Spleen (tissue), 11 donors: ENCODE measurements around the gene CYFIP2. TPM values are rescaled to one million over a fixed set of nuclear protein-coding genes. Genes with fewer than 3 reads are reported as not detected.

Experiments used
- DNase-seq: peaks from one replicate; pipeline ENCODE4 v3.0.0-alpha.2; 2020
- H3K27ac ChIP-seq, 8 donors: fragments of 200-600 bp; sonication (generic) in 7 of 8; 1 replicate in 4 of 8; 2 replicates in 4 of 8; pipeline versions ENCODE4 v1.5.0 to v1.8.0; 2016 to 2021; ENCODE audit warnings: inconsistent platforms in 4 of 8, mild to moderate bottlenecking in 4 of 8, moderate library complexity in 1 of 8
- H3K27me3 ChIP-seq, 7 donors: fragments of 200-600 bp; sonication (generic) in 6 of 7; replicated peaks in 1 of 7; 1 replicate in 4 of 7; 2 replicates in 3 of 7; pipeline versions ENCODE4 v1.5.0 to v1.8.0; 2016 to 2021; ENCODE audit warnings: inconsistent platforms in 3 of 7, mild to moderate bottlenecking in 1 of 7
- H3K36me3 ChIP-seq, 6 donors: fragments of 200-600 bp; sonication (generic) in 5 of 6; 1 replicate in 4 of 6; 2 replicates in 2 of 6; pipeline versions ENCODE4 v1.5.0 to v1.8.0; 2016 to 2021; ENCODE audit warnings: inconsistent platforms in 2 of 6
- H3K4me1 ChIP-seq, 6 donors: fragments of 200-600 bp; sonication (generic) in 5 of 6; 1 replicate in 3 of 6; 2 replicates in 3 of 6; pipeline versions ENCODE4 v1.5.0 to v1.8.0; 2016 to 2021; ENCODE audit warnings: inconsistent platforms in 3 of 6
- H3K4me3 ChIP-seq, 8 donors: fragments of 200-600 bp; sonication (generic) in 7 of 8; 1 replicate in 4 of 8; 2 replicates in 4 of 8; pipeline versions ENCODE4 v1.5.0 to v1.8.0; 2016 to 2021; ENCODE audit warnings: inconsistent platforms in 4 of 8, mild to moderate bottlenecking in 4 of 8, moderate library complexity in 2 of 8
- H3K9me3 ChIP-seq, 8 donors: fragments of 200-600 bp; sonication (generic) in 7 of 8; 1 replicate in 4 of 8; 2 replicates in 4 of 8; pipeline versions ENCODE4 v1.5.0 to v1.8.0; 2016 to 2021; ENCODE audit warnings: inconsistent platforms in 4 of 8
- POLR2A ChIP-seq, 3 donors: fragments of 450-650 bp; IDR thresholded peaks; one replicate each; pipeline ENCODE4 v1.5.1; 2017; ENCODE audit warnings: antibody characterized with exemption in 3 of 3, mild to moderate bottlenecking in 1 of 3
- POLR2AphosphoS5 ChIP-seq, 3 donors: sonication (generic); formaldehyde crosslinking; IDR thresholded peaks; one replicate each; pipeline ENCODE4 v1.5.1; 2017; ENCODE audit warnings: antibody characterized with exemption in 3 of 3
- WGBS, 5 donors: extraction: QIAGEN DNeasy Blood & Tissue Kit in 3 of 5; methylation state at CpG; one replicate each; pipeline versions ENCODE4 v1.1.5 to v1.1.7; 2013 to 2018; 5-methylcytosine and 5-hydroxymethylcytosine counted together
- intact Hi-C: fragments of 100-400 bp; cut with DNase I; formaldehyde crosslinking; loops from one replicate; pipeline ENCODE4 v1.15.0; 2023; ENCODE audit warnings: low total_unique reads
- polyA plus RNA-seq, 3 donors: library from polyadenylated mRNA; stranded (reverse); fragments of 200-250 nt; gene quantifications; one replicate each; pipeline ENCODE4 v1.2.1, GENCODE V29; 2013
- total RNA-seq, 7 donors: library from RNA; depleted of rRNA in 3 of 7; stranded (reverse); fragments of >200 nt in 3 of 7; fragmentation: NEBNext Ultra II Directional in 4 of 7; extraction: Animal tissue kit (Norgen Biotek cat#: 25700) in 4 of 7; gene quantifications; one replicate each; pipeline versions ENCODE4 v1.1.0 to v1.2.1, GENCODE V29; 2016 to 2021
- TF ChIP-seq, protein P1 (sequence below), 11 experiments: fragments of 200-600 bp in 7 of 11; fragments of 450-650 bp in 4 of 11; sonication (generic) in 4 of 11; IDR thresholded peaks in 8 of 11; conservative IDR thresholded peaks in 3 of 11; 1 replicate in 7 of 11; 2 replicates in 4 of 11; pipeline versions ENCODE4 v1.4.0 to v1.8.0; 2016 to 2021; ENCODE audit warnings: antibody characterized with exemption in 11 of 11, inconsistent platforms in 4 of 11, mild to moderate bottlenecking in 1 of 11
- donor health status: healthy with polysubstance abuse.
- donor health status: DM: no; HTN: no; CAD: no; lungs with moderate emphysema.
- donor health status: DM: no; HTN: no; CAD: no.
- donor health status: Bipolar disorder and iron deficiency.
- donor health status: healthy.
- donor health status: DM: no; HTN: no; CAD: no.
- donor health status: DM: yes; HTN: yes; CAD: no.

CYFIP2 gene
- total and polyA plus RNA-seq, 10 donors: 74.8 to 232 (median 159) TPM

DNA sequence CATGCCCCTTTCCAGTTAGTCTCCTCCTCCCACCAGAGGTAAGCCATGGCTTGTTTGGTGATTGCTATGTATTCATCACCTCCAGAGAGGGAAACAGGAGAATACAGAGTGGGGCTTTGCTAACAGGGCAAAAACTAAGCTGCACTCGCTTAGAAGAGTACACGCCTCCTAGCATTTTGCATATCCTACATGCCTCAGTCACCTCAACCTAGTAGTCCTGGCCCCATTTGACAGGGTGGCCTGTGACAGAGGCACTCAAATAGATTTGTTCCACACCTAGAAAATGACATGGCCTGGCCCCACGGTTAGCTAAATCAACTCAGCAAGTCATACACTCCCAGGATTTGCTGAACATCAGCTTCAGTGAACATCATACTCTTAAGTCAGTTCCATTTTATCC lies 90.7 kb downstream of the CYFIP2 start:
- 76 to 87% (median 82%) methylated on average over 3 of the region's 3 CpGs for WGBS, 5 donors
- no peaks in the 10 kb centered on the region for H3K9me3 ChIP-seq
- no peak overlapping the region for H3K4me3 ChIP-seq
- DNase-seq: no peak
- peaks cover 0 to 97% (median 45%) of the 10 kb centered on the region in 6 donors for H3K36me3 ChIP-seq
- no peaks in the 10 kb centered on the region for H3K4me1 ChIP-seq
- TF ChIP-seq, protein P1, sequence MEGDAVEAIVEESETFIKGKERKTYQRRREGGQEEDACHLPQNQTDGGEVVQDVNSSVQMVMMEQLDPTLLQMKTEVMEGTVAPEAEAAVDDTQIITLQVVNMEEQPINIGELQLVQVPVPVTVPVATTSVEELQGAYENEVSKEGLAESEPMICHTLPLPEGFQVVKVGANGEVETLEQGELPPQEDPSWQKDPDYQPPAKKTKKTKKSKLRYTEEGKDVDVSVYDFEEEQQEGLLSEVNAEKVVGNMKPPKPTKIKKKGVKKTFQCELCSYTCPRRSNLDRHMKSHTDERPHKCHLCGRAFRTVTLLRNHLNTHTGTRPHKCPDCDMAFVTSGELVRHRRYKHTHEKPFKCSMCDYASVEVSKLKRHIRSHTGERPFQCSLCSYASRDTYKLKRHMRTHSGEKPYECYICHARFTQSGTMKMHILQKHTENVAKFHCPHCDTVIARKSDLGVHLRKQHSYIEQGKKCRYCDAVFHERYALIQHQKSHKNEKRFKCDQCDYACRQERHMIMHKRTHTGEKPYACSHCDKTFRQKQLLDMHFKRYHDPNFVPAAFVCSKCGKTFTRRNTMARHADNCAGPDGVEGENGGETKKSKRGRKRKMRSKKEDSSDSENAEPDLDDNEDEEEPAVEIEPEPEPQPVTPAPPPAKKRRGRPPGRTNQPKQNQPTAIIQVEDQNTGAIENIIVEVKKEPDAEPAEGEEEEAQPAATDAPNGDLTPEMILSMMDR (IDR thresholded peaks at IDR 0.05 in 8 of 11, conservative IDR thresholded peaks at IDR 0.05 in 3 of 11): no peak
- no peak for TF ChIP-seq POLR2A (IDR thresholded peaks at IDR 0.05)
- TF ChIP-seq POLR2AphosphoS5 (IDR thresholded peaks at IDR 0.05): no peak
- H3K27ac ChIP-seq: no peak overlapping the region
- intact Hi-C loops: no loop called here
- H3K27me3 ChIP-seq: no peaks in the 10 kb centered on the region

DNA sequence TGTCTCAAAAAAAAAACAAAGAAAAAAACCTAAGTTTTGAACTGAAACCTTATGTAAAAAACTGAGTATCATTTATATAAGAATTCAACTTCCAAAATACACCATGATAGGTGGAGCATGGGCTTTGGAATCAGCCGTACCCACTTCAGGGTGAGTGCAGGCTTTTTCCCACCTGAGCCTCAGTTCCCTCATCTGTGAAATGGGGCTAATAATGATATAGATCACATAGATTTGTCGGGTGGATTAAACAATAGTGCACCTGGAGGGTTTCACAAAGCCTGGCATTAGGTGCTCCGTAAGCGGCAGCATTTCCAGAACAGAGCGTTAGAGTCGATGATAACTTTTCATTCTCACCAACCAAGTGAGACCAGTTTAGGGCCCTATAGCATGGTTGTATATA lies 91.9 kb downstream of the CYFIP2 start:
- Histone ChIP-seq H3K27me3 (no peaks in the 10 kb centered on the region), H3K27ac (no peak overlapping the region), H3K4me1 (no peaks in the 10 kb centered on the region), H3K36me3 (peaks cover 0 to 97% (median 52%) of the 10 kb centered on the region in 6 donors), H3K9me3 (no peaks in the 10 kb centered on the region), H3K4me3 (no peak overlapping the region)
- intact Hi-C loops: no loop called here
- DNase-seq: no peak
- 87 to 98% (median 96%) methylated on average over 6 of the region's 6 CpGs for WGBS, 5 donors
- TF ChIP-seq POLR2AphosphoS5 (IDR thresholded peaks at IDR 0.05): no peak
- no peak for TF ChIP-seq POLR2A (IDR thresholded peaks at IDR 0.05)
- TF ChIP-seq, protein P1 (IDR thresholded peaks at IDR 0.05 in 8 of 11, conservative IDR thresholded peaks at IDR 0.05 in 3 of 11): no peak

DNA sequence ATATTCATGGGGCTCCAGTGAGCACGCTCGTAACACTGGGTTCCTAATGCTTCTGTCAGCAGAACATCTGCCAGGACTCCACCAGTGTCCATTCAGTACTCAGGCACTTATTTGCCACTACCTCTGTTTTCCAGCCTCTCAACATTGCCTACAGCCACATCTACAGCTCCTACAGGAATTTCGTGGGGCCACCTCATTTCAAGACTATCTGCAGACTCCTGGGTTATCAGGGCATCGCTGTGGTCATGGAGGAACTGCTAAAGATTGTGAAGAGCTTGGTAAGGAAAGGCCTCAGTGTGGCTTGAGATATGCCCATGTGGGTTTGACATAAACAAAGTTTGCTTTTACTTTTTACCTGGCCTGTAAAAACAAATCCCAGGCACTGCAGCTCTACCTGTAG lies 92.9 kb downstream of the CYFIP2 start:
- TF ChIP-seq, protein P1 (IDR thresholded peaks at IDR 0.05 in 8 of 11, conservative IDR thresholded peaks at IDR 0.05 in 3 of 11): no peak
- TF ChIP-seq POLR2AphosphoS5 (IDR thresholded peaks at IDR 0.05) (no peak), POLR2A (IDR thresholded peaks at IDR 0.05) (no peak)
- no peaks in the 10 kb centered on the region for H3K9me3 ChIP-seq
- WGBS, 5 donors: 89 to 96% (median 94%) methylated on average over 4 of the region's 4 CpGs
- H3K36me3 ChIP-seq: peaks cover 0 to 97% (median 57%) of the 10 kb centered on the region in 6 donors
- intact Hi-C loops: no loop called here
- H3K4me3 ChIP-seq: no peak overlapping the region
- H3K27me3 ChIP-seq: no peaks in the 10 kb centered on the region
- H3K4me1 ChIP-seq: no peaks in the 10 kb centered on the region
- no peak for DNase-seq
- H3K27ac ChIP-seq: no peak overlapping the region

DNA sequence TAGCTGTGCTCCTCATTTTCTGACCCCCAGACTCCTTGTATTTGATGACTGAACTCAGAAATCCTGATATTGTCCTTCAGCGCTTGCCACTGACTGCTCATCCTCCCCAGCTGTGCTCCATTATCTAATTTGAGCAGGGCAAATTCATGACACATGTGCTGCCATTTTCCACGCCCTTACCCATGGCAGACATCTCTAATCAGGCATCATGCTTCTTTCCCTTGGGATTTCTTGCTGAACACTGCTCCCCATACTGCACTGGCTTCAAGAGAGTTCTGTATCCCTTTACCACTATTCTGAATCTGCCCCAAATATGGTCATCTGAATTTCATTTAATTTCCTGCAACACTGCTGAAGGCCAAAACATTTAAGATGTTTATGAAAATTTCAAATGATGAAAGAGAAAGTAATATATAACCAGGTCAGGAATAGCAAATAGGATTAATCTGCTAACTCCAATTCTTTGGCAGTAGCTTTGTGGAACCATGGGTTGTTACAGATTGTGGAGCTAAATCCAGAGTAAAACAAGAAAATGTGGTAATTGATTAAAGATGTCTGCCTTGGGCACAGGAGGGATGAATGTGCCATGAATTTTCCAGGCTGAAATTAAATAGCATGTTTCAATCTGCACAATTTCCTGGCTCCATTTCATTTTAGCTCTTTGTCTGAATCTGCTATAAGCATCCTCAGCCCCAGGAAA lies 93.6 kb downstream of the CYFIP2 start:
- no peak for TF ChIP-seq POLR2AphosphoS5 (IDR thresholded peaks at IDR 0.05)
- TF ChIP-seq, protein P1 (IDR thresholded peaks at IDR 0.05 in 8 of 11, conservative IDR thresholded peaks at IDR 0.05 in 3 of 11): no peak
- TF ChIP-seq POLR2A (IDR thresholded peaks at IDR 0.05): no peak
- no peak for DNase-seq
- WGBS, 5 donors: 90 to 99% (median 95%) methylated on average over 2 of the region's 2 CpGs
- Histone ChIP-seq H3K27me3 (no peaks in the 10 kb centered on the region), H3K4me3 (no peak overlapping the region), H3K27ac (no peak overlapping the region), H3K9me3 (no peaks in the 10 kb centered on the region), H3K36me3 (peaks cover 0 to 97% (median 61%) of the 10 kb centered on the region in 6 donors), H3K4me1 (no peaks in the 10 kb centered on the region)
- intact Hi-C loops: no loop called here
